ENCODE results near the gene TMEM134. TPM values are rescaled to one million over a fixed set of nuclear protein-coding genes. Genes with fewer than 3 reads are reported as not detected.
A peak's percentile ranks its signal among the peaks of the same experiment; 100 is the strongest.

Gene TMEM134
- total RNA-seq, 3 donors from 2014 or later, result 37.8 to 54.2 (median 42.3) TPM

DNA sequence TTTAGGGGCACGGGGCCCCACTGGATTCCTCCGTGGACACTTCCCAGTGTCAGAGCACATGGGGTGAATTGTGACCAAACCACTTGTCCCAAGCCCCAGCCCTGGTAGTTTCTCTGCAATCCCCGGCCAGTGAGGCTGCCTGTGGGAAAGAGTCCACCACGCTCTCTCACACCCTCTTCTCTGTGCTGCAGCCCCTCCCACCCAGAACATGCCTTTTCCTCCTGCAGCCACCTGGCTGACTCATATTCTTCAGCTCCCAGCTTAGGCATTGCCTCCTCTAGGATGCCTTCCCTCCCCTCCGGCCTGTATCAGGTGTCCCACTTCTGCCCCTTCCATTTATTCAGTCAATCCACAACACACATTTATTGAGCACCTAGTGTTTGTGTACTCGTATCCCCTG, 46.2 kb downstream of the TMEM134 start:
- Histone ChIP-seq H3K4me3 (no peak overlapping the region), H3K4me1 (peaks cover 7 to 14% of the 10 kb centered on the region in 2 donors), H3K27me3 (no peaks in the 10 kb centered on the region), H3K36me3 (no peaks in the 10 kb centered on the region), H3K27ac (no peak overlapping the region), H3K9me3 (no peaks in the 10 kb centered on the region)
- TF ChIP-seq, protein P1, sequence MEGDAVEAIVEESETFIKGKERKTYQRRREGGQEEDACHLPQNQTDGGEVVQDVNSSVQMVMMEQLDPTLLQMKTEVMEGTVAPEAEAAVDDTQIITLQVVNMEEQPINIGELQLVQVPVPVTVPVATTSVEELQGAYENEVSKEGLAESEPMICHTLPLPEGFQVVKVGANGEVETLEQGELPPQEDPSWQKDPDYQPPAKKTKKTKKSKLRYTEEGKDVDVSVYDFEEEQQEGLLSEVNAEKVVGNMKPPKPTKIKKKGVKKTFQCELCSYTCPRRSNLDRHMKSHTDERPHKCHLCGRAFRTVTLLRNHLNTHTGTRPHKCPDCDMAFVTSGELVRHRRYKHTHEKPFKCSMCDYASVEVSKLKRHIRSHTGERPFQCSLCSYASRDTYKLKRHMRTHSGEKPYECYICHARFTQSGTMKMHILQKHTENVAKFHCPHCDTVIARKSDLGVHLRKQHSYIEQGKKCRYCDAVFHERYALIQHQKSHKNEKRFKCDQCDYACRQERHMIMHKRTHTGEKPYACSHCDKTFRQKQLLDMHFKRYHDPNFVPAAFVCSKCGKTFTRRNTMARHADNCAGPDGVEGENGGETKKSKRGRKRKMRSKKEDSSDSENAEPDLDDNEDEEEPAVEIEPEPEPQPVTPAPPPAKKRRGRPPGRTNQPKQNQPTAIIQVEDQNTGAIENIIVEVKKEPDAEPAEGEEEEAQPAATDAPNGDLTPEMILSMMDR (IDR thresholded peaks at IDR 0.05), result no peak
- no peak for TF ChIP-seq POLR2AphosphoS5 (IDR thresholded peaks at IDR 0.05)
- TF ChIP-seq POLR2A (IDR thresholded peaks at IDR 0.05), result no peak
- intact Hi-C loops (cut with DNase I; ENCODE audit: low total_unique reads), result no loop called here
- no peak for DNase-seq (ENCODE audit: low spot score in 2 of 2)

DNA sequence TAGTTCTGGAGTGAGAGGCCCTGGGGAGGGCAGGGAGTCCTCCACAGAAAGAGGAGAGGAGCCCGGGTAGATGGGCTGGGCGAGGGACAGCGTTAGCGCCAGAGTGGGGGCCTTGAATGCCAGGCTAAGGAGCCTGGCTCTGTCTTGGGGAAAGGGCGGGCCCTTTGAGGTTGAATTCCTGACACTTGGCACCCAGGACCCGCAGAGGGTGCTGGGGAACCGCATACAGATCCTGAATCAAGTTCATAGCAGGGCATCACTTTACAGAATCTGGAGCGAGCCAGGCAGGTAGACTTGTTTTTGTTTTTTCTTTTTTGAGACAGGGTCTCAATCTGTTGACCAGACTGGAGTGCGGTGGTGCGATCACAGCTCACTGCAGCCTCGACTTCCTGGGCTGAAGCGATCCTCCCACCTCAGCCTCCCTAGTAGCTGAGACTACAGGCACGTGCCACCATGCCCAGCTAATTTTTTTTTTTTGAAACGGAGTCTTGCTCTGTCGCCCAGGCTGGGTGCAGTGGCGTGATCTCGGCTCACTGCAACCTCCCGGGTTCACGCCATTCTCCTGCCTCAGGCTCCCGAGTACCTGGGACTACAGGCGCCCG, 47.5 kb downstream of the TMEM134 start:
- Histone ChIP-seq H3K27ac (peak overlapping the region; percentile 90 to 94), H3K9me3 (no peaks in the 10 kb centered on the region), H3K27me3 (no peaks in the 10 kb centered on the region), H3K4me3 (peak overlapping the region; percentile 53 to 86 (median 77)), H3K36me3 (no peaks in the 10 kb centered on the region), H3K4me1 (peaks cover 7 to 10% of the 10 kb centered on the region in 2 donors)
- DNase-seq (ENCODE audit: low spot score in 2 of 2), result no peak
- TF ChIP-seq, protein P1 (IDR thresholded peaks at IDR 0.05), result no peak
- TF ChIP-seq POLR2AphosphoS5 (IDR thresholded peaks at IDR 0.05) (no peak), POLR2A (IDR thresholded peaks at IDR 0.05) (no peak)
- intact Hi-C loops (cut with DNase I; ENCODE audit: low total_unique reads), result no loop called here

DNA sequence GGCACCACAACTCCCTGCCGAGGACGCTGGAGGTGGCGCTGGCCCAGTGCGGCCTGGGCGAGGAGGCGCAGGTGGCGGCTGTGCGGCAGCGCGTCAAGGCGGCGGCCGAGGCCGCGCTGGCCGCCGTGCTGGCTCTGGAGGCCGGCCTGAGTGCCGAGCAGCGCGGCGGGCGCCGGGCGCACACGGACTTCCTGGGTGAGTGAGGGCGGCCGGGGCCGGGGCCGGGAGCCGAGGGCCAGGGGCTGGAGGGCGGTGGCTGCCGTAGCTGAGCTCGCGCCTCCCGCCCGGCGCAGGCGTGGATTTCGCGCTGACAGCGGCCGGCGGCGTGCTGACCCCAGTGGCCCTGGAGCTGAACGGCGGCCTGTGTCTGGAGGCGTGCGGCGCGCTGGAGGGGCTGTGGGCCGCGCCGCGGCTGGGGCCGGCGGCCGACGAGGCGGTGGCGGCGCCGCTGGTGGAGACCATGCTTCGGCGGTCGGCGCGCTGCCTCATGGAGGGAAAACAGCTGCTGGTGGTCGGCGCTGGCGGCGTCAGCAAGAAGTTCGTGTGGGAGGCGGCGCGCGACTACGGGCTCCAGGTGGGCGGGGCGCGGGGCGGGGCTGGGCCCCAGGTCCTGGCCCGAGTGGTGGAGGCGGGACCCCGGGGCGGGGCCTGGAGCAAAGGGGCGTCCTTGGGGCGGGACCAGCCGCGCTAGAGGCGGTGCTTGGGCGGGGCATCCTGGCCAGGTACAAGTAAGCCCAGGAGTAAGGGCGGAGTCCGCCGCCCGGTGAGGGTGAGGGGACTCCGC, 48.2 kb downstream of the TMEM134 start:
- H3K9me3 ChIP-seq, result no peaks in the 10 kb centered on the region
- H3K4me3 ChIP-seq, result peak overlapping the region; percentile 53 to 86 (median 77)
- H3K4me1 ChIP-seq, result peaks cover 10 to 11% of the 10 kb centered on the region in 2 donors
- intact Hi-C loops (cut with DNase I; ENCODE audit: low total_unique reads), result no loop called here
- H3K27ac ChIP-seq, result peak overlapping the region; percentile 90 to 94
- H3K36me3 ChIP-seq, result no peaks in the 10 kb centered on the region
- TF ChIP-seq POLR2A (IDR thresholded peaks at IDR 0.05) (no peak), POLR2AphosphoS5 (IDR thresholded peaks at IDR 0.05) (peak in 2 of 3 donors; percentile 19 to 28)
- TF ChIP-seq, protein P1 (IDR thresholded peaks at IDR 0.05), result peak in 1 of 3 donors; percentile 18
- H3K27me3 ChIP-seq, result no peaks in the 10 kb centered on the region
- peak; percentile 96 to 99 for DNase-seq (ENCODE audit: low spot score in 2 of 2)

DNA sequence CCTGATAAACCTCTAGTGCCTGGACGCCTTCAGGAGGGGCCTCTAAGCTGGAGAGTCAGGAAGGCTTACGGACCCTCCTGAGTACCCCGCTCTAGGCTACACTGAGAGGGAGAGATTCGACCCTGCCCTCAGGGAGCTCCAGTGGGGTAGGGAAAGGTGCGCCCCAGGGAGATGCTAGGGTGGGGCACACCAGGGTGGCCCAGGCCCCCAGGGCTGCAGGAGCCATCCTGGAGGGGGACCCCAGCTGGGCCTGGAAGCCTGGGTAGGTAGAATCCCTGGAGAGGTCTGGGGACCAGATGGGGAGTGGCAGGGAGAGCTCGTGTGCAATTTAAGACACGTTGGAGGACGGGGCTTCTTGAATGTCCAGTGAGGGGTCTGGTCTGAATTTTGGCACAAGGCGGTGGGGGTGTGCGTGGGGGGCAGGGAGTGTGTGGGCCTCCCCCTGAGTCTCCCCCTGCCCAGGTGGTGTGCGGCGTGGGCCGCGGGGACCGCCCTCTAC, 48.9 kb downstream of the TMEM134 start:
- H3K27ac ChIP-seq, result peak overlapping the region; percentile 90 to 94
- no peaks in the 10 kb centered on the region for H3K36me3 ChIP-seq
- H3K9me3 ChIP-seq, result no peaks in the 10 kb centered on the region
- H3K4me1 ChIP-seq, result peaks cover 10 to 13% of the 10 kb centered on the region in 2 donors
- peak overlapping the region; percentile 53 to 86 (median 77) for H3K4me3 ChIP-seq
- intact Hi-C loops (cut with DNase I; ENCODE audit: low total_unique reads), result no loop called here
- TF ChIP-seq POLR2A (IDR thresholded peaks at IDR 0.05) (no peak), POLR2AphosphoS5 (IDR thresholded peaks at IDR 0.05) (no peak)
- TF ChIP-seq, protein P1 (IDR thresholded peaks at IDR 0.05), result no peak
- DNase-seq (ENCODE audit: low spot score in 2 of 2), result no peak
- no peaks in the 10 kb centered on the region for H3K27me3 ChIP-seq
